Measurements from ENCODE around the gene ADGRB3. TPM values are rescaled to one million over a fixed set of nuclear protein-coding genes. Genes with fewer than 3 reads are reported as not detected.

Gene ADGRB3
- polyA plus RNA-seq, 1 of the 3 experiments (the other 2 are of a cell fraction) = 0.12 TPM

DNA sequence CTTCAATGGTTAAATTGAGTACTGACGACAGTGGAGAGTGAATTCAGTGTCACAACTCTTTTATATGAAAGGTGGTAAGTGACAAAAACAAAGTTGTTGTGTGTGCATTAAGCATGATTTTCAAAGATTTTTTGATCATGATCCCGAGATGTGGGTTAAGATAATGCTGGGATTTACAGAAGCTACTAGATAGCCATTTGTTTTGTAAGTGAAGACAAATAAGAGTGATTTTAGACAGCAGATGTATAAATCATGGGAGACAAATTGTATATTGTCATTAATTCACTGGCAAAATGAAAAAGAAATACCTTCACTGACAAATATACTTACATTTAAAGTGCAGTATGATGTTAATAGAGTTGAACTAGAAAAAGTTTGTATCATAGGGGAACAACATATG, 6.1 kb downstream of the ADGRB3 start:
- Histone ChIP-seq H4K20me1 (ENCODE audit: insufficient read depth) (no peaks in the 10 kb centered on the region), H3K79me2 (ENCODE audit: insufficient read depth) (no peaks in the 10 kb centered on the region), H3K4me3 (ENCODE audit: low read depth in 2 of 2, low read length in 1 of 2) (no peak overlapping the region), H3K9me2 (no peaks in the 10 kb centered on the region), H3K27ac (ENCODE audit: low read depth in 2 of 2, low read length in 1 of 2) (no peak overlapping the region), H3K4me2 (no peak overlapping the region), H3K27me3 (ENCODE audit: insufficient read depth) (no peaks in the 10 kb centered on the region), H3F3A (replicated peaks; ENCODE audit: insufficient read depth) (peaks cover 4% of the 10 kb centered on the region), H3K36me3 (replicated peaks in 1 of 2; ENCODE audit: control insufficient read depth in 1 of 2, insufficient read depth in 2 of 2, low read length in 1 of 2) (no peaks in the 10 kb centered on the region), H3K4me1 (ENCODE audit: control insufficient read depth in 1 of 2, insufficient read depth in 2 of 2, low read depth in 1 of 2, low read length in 1 of 2) (peaks cover 0 to 16% of the 10 kb centered on the region in 2 experiments; a peak in 3 of 4 replicates), H3K9ac (no peak overlapping the region), H2AFZ (ENCODE audit: low read depth) (no peak overlapping the region), H3K9me3 (no peaks in the 10 kb centered on the region)
- no peak for DNase-seq
- TF ChIP-seq FOXJ3 (CRISPR knock-in tag; IDR thresholded peaks at IDR 0.05) (no peak), ELF1 (IDR thresholded peaks at IDR 0.05) (no peak), TEAD4 (IDR thresholded peaks at IDR 0.05; ENCODE audit: borderline replicate concordance, insufficient read depth) (no peak), FOSL2 (IDR thresholded peaks at IDR 0.05; ENCODE audit: borderline replicate concordance, low read depth) (no peak), NRF1 (IDR thresholded peaks at IDR 0.05; ENCODE audit: low read depth, low read length) (no peak)
- TF ChIP-seq, protein P1, sequence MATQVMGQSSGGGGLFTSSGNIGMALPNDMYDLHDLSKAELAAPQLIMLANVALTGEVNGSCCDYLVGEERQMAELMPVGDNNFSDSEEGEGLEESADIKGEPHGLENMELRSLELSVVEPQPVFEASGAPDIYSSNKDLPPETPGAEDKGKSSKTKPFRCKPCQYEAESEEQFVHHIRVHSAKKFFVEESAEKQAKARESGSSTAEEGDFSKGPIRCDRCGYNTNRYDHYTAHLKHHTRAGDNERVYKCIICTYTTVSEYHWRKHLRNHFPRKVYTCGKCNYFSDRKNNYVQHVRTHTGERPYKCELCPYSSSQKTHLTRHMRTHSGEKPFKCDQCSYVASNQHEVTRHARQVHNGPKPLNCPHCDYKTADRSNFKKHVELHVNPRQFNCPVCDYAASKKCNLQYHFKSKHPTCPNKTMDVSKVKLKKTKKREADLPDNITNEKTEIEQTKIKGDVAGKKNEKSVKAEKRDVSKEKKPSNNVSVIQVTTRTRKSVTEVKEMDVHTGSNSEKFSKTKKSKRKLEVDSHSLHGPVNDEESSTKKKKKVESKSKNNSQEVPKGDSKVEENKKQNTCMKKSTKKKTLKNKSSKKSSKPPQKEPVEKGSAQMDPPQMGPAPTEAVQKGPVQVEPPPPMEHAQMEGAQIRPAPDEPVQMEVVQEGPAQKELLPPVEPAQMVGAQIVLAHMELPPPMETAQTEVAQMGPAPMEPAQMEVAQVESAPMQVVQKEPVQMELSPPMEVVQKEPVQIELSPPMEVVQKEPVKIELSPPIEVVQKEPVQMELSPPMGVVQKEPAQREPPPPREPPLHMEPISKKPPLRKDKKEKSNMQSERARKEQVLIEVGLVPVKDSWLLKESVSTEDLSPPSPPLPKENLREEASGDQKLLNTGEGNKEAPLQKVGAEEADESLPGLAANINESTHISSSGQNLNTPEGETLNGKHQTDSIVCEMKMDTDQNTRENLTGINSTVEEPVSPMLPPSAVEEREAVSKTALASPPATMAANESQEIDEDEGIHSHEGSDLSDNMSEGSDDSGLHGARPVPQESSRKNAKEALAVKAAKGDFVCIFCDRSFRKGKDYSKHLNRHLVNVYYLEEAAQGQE (IDR thresholded peaks at IDR 0.05; ENCODE audit: low read depth, low read length) = no peak
- TF ChIP-seq, protein P2, sequence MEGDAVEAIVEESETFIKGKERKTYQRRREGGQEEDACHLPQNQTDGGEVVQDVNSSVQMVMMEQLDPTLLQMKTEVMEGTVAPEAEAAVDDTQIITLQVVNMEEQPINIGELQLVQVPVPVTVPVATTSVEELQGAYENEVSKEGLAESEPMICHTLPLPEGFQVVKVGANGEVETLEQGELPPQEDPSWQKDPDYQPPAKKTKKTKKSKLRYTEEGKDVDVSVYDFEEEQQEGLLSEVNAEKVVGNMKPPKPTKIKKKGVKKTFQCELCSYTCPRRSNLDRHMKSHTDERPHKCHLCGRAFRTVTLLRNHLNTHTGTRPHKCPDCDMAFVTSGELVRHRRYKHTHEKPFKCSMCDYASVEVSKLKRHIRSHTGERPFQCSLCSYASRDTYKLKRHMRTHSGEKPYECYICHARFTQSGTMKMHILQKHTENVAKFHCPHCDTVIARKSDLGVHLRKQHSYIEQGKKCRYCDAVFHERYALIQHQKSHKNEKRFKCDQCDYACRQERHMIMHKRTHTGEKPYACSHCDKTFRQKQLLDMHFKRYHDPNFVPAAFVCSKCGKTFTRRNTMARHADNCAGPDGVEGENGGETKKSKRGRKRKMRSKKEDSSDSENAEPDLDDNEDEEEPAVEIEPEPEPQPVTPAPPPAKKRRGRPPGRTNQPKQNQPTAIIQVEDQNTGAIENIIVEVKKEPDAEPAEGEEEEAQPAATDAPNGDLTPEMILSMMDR (IDR thresholded peaks at IDR 0.05) = no peak
- TF ChIP-seq, protein P3, sequence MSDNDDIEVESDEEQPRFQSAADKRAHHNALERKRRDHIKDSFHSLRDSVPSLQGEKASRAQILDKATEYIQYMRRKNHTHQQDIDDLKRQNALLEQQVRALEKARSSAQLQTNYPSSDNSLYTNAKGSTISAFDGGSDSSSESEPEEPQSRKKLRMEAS (IDR thresholded peaks at IDR 0.05; ENCODE audit: low read depth) = no peak
- TF ChIP-seq, protein P4, sequence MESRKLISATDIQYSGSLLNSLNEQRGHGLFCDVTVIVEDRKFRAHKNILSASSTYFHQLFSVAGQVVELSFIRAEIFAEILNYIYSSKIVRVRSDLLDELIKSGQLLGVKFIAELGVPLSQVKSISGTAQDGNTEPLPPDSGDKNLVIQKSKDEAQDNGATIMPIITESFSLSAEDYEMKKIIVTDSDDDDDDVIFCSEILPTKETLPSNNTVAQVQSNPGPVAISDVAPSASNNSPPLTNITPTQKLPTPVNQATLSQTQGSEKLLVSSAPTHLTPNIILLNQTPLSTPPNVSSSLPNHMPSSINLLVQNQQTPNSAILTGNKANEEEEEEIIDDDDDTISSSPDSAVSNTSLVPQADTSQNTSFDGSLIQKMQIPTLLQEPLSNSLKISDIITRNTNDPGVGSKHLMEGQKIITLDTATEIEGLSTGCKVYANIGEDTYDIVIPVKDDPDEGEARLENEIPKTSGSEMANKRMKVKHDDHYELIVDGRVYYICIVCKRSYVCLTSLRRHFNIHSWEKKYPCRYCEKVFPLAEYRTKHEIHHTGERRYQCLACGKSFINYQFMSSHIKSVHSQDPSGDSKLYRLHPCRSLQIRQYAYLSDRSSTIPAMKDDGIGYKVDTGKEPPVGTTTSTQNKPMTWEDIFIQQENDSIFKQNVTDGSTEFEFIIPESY (IDR thresholded peaks at IDR 0.05; ENCODE audit: borderline replicate concordance, low read depth) = no peak
- POLR2A ChIA-PET = no interaction called here
- CTCF ChIA-PET = interaction anchor here (1.1 to 10.2 kb wide), 3 partner anchors 55 to 137 kb away, joined by 3 to 153 read pairs (median 9); no protein-coding TSS in a partner anchor
- WGBS (ENCODE audit: low lambda C conversion rate) = 31% methylated on average over 2 of the region's 2 CpGs
